IMR-90 (cell line): Measurements from ENCODE around the gene TRAF7. TPM values are rescaled to one million over a fixed set of nuclear protein-coding genes. Genes with fewer than 3 reads are reported as not detected.

Experiments used
- ATAC-seq: fragments of 200-7000 bp; cut with Tn5 transposase; 2 replicates; pipeline ENCODE4 v1.9.1; 2020; ENCODE audit warnings: low read depth, mild to moderate bottlenecking, moderate library complexity
- BruUV-seq: library from RNA; stranded (reverse); fragments of 400-500 nt; replicated peaks from 2 replicates; lab custom pipeline; 2021; lab: Mats Ljungman, UMichigan
- CTCF ChIA-PET: fragments of 300-600 bp; formaldehyde crosslinking; extraction: SDS; loops from one replicate; lab custom pipeline; 2021; ENCODE audit warnings: antibody characterized with exemption; lab: Yijun Ruan, JAX
- POLR2A ChIA-PET: fragments of 300-600 bp; sonication (Branson Sonifier 250); formaldehyde crosslinking; loops from one replicate; lab custom pipeline; 2022; ENCODE audit warnings: antibody characterized with exemption; ENCODE audit not compliant: unreplicated experiment; lab: Charles Lee
- DNase-seq: peaks from one replicate; pipeline ENCODE4 v3.0.0; 2013
- H2AFZ ChIP-seq: replicated peaks from 2 replicates; pipeline ENCODE3; 2013; ENCODE audit warnings: low read length, mild to moderate bottlenecking; ENCODE audit not compliant: poor library complexity
- H2AK5ac ChIP-seq: 2 replicates; pipeline ENCODE4 v1.6.1; 2013; ENCODE audit warnings: low read depth, low read length, inconsistent platforms
- H2AK9ac ChIP-seq: replicated peaks from 2 replicates; pipeline ENCODE3; 2013; ENCODE audit warnings: mild to moderate bottlenecking, low read depth, low read length, moderate library complexity; ENCODE audit not compliant: poor library complexity
- H2BK120ac ChIP-seq: 2 replicates; pipeline ENCODE4 v1.6.1; 2013; ENCODE audit warnings: low read depth, low read length, inconsistent platforms
- H2BK15ac ChIP-seq: 3 replicates; pipeline ENCODE4 v1.6.1; 2013; ENCODE audit warnings: low read depth, low read length, inconsistent platforms
- H2BK20ac ChIP-seq: 2 replicates; pipeline ENCODE4 v1.6.1; 2013; ENCODE audit warnings: low read depth, mild to moderate bottlenecking, inconsistent platforms, low read length, moderate library complexity
- H2BK5ac ChIP-seq: 2 replicates; pipeline ENCODE4 v1.6.1; 2013; ENCODE audit warnings: mild to moderate bottlenecking, low read depth, low read length, inconsistent platforms; ENCODE audit not compliant: poor library complexity, severe bottlenecking
- H3K14ac ChIP-seq: replicated peaks from 2 replicates; pipeline ENCODE4 v1.6.1; 2013; ENCODE audit warnings: low read depth, low read length, inconsistent platforms
- H3K18ac ChIP-seq: 2 replicates; pipeline ENCODE4 v1.6.1; 2013; ENCODE audit warnings: low read depth, low read length, control low read depth
- H3K23ac ChIP-seq: 2 replicates; pipeline ENCODE4 v1.6.1; 2013; ENCODE audit warnings: low read depth, low read length, inconsistent platforms
- H3K27ac ChIP-seq: 2 replicates; pipeline ENCODE4 v1.5.1; 2013; ENCODE audit warnings: mild to moderate bottlenecking, control low read depth, low read length; ENCODE audit not compliant: insufficient read depth
- H3K27me3 ChIP-seq: 2 replicates; pipeline ENCODE4 v1.6.1; 2013; ENCODE audit warnings: low read length; ENCODE audit not compliant: control insufficient read depth, insufficient read depth
- H3K36me3 ChIP-seq: 2 replicates; pipeline ENCODE4 v1.6.1; 2013; ENCODE audit warnings: low read length, mixed read lengths; ENCODE audit not compliant: control insufficient read depth, insufficient read depth
- H3K4ac ChIP-seq: 2 replicates; pipeline ENCODE4 v1.6.1; 2013; ENCODE audit warnings: low read depth, low read length, inconsistent platforms
- H3K4me1 ChIP-seq: 2 replicates; pipeline ENCODE4 v1.6.1; 2013; ENCODE audit warnings: low read length, mixed read lengths; ENCODE audit not compliant: control insufficient read depth, insufficient read depth
- H3K4me2 ChIP-seq: 2 replicates; pipeline ENCODE4 v1.6.1; 2013; ENCODE audit warnings: low read depth, mild to moderate bottlenecking, control low read depth, low read length, moderate library complexity
- H3K4me3 ChIP-seq: 2 replicates; pipeline ENCODE4 v1.5.1; 2013; ENCODE audit warnings: low read depth, mild to moderate bottlenecking, control low read depth, low read length, moderate library complexity; ENCODE audit not compliant: insufficient read depth
- H3K56ac ChIP-seq: 2 replicates; pipeline ENCODE4 v1.6.1; 2013; ENCODE audit warnings: low read length, inconsistent platforms; ENCODE audit not compliant: insufficient read depth; ENCODE audit errors: extremely low read depth
- H3K79me1 ChIP-seq, 2 experiments: 2 replicates each; pipeline ENCODE4 v1.6.1; 2013; ENCODE audit warnings: low read length in 2 of 2, inconsistent platforms in 1 of 2, low read depth in 1 of 2
- H3K9ac ChIP-seq: 2 replicates; pipeline ENCODE4 v1.6.1; 2013; ENCODE audit warnings: low read depth, low read length, control low read depth
- H3K9me1 ChIP-seq: 2 replicates; pipeline ENCODE4 v1.6.1; 2013; ENCODE audit warnings: low read length, inconsistent platforms; ENCODE audit not compliant: insufficient read depth
- H3K9me3 ChIP-seq: 2 replicates; pipeline ENCODE4 v1.6.1; 2013; ENCODE audit warnings: low read length; ENCODE audit not compliant: control insufficient read depth, insufficient read depth
- H4K20me1 ChIP-seq: 2 replicates; pipeline ENCODE4 v1.6.1; 2013; ENCODE audit warnings: low read length, inconsistent platforms; ENCODE audit not compliant: insufficient read depth
- H4K5ac ChIP-seq: 2 replicates; pipeline ENCODE4 v1.6.1; 2013; ENCODE audit warnings: mild to moderate bottlenecking, low read depth, low read length, control low read depth
- H4K8ac ChIP-seq, 2 experiments: 2 replicates each; pipeline ENCODE4 v1.6.1; 2013; ENCODE audit warnings: low read depth in 2 of 2, low read length in 2 of 2, control low read depth in 1 of 2, inconsistent platforms in 1 of 2
- H4K91ac ChIP-seq: 2 replicates; pipeline ENCODE4 v1.6.1; 2013; ENCODE audit warnings: low read depth, low read length, inconsistent platforms; ENCODE audit not compliant: insufficient read depth
- BHLHE40 ChIP-seq: fragments of 150-350 bp; IDR thresholded peaks from 2 replicates; pipeline ENCODE4 v1.6.1; 2016; ENCODE audit warnings: mild to moderate bottlenecking, low read depth, low read length
- CEBPB ChIP-seq: IDR thresholded peaks from 2 replicates; pipeline ENCODE4 v1.6.1; 2012; ENCODE audit warnings: low read depth, low read length, improper control_type of control experiment
- FOS ChIP-seq: fragments of 150-350 bp; IDR thresholded peaks from 2 replicates; pipeline ENCODE4 v1.6.1; 2016; ENCODE audit warnings: low read depth, low read length
- MAZ ChIP-seq: IDR thresholded peaks from 2 replicates; pipeline ENCODE4 v1.6.1; 2012; ENCODE audit warnings: low read depth, mild to moderate bottlenecking, low read length, improper control_type of control experiment, moderate library complexity, borderline replicate concordance
- NFE2L2 ChIP-seq: fragments of 150-350 bp; IDR thresholded peaks from 2 replicates; pipeline ENCODE4 v1.6.1; 2016; ENCODE audit warnings: low read depth, mild to moderate bottlenecking, low read length
- RAD21 ChIP-seq: IDR thresholded peaks from 2 replicates; pipeline ENCODE4 v1.6.1; 2012; ENCODE audit warnings: low read length, improper control_type of control experiment
- RCOR1 ChIP-seq: IDR thresholded peaks from 2 replicates; pipeline ENCODE4 v1.6.1; 2012; ENCODE audit warnings: mild to moderate bottlenecking, low read length, improper control_type of control experiment; ENCODE audit not compliant: insufficient replicate concordance
- SMC3 ChIP-seq: fragments of 150-350 bp; IDR thresholded peaks from 2 replicates; pipeline ENCODE4 v1.6.1; 2016; ENCODE audit warnings: low read depth, mild to moderate bottlenecking, antibody characterized with exemption, low read length, moderate library complexity
- WGBS, 2 experiments: methylation state at CpG; one replicate each; pipeline versions ENCODE4 v1.1.5 to v1.1.7; 2013; ENCODE audit warnings: missing lambda C conversion rate in 2 of 2; ENCODE audit not compliant: insufficient read length in 1 of 2; ENCODE audit errors: extremely low coverage in 2 of 2; 5-methylcytosine and 5-hydroxymethylcytosine counted together
- dilution Hi-C: fragments of 300-500 bp; cut with HindIII; formaldehyde crosslinking; loops from one replicate; pipeline ENCODE4 v1.14.3; 2018; ENCODE audit warnings: low sequenced_read_pairs; ENCODE audit not compliant: unreplicated experiment
- in situ Hi-C: fragments of 300-500 bp; cut with MboI; formaldehyde crosslinking; loops from 3 replicates; pipeline ENCODE4 v1.14.3; 2019; ENCODE audit warnings: low sequenced_read_pairs, inconsistent platforms, mixed read lengths
- intact Hi-C: fragments of 100-400 bp; cut with micrococcal nuclease; formaldehyde crosslinking; loops from 2 replicates; pipeline ENCODE4 v1.10.0; 2022
- polyA plus RNA-seq, 3 experiments: library from polyadenylated mRNA; depleted of rRNA; stranded (reverse); fragments of >200 nt; gene quantifications; 2 replicates each; pipeline ENCODE4 v1.2.3, GENCODE V29; 2012; ENCODE audit warnings: low replicate concordance in 1 of 3
- total RNA-seq: library from RNA; depleted of rRNA; stranded (reverse); fragments of >200 nt; gene quantifications from 2 replicates; pipeline ENCODE4 v1.2.3, GENCODE V29; 2012
- TF ChIP-seq, protein P1 (sequence below): fragments of 150-350 bp; IDR thresholded peaks from 2 replicates; pipeline ENCODE4 v1.6.1; 2017; ENCODE audit warnings: mild to moderate bottlenecking, antibody characterized with exemption, low read length, low read depth
- TF ChIP-seq, protein P2 (sequence below): fragments of 150-350 bp; IDR thresholded peaks from 2 replicates; pipeline ENCODE4 v1.6.1; 2016; ENCODE audit warnings: low read depth, mild to moderate bottlenecking, low read length, moderate library complexity, borderline replicate concordance
- TF ChIP-seq, protein P3 (sequence below): conservative IDR thresholded peaks from 2 replicates; pipeline ENCODE4 v1.5.1; 2012; ENCODE audit warnings: mild to moderate bottlenecking, low read depth, low read length, improper control_type of control experiment

The TRAF7 gene
- total and polyA plus RNA-seq, 2 of the 4 experiments (the other 2 are of a cell fraction): 29.6 to 52.6 TPM

DNA sequence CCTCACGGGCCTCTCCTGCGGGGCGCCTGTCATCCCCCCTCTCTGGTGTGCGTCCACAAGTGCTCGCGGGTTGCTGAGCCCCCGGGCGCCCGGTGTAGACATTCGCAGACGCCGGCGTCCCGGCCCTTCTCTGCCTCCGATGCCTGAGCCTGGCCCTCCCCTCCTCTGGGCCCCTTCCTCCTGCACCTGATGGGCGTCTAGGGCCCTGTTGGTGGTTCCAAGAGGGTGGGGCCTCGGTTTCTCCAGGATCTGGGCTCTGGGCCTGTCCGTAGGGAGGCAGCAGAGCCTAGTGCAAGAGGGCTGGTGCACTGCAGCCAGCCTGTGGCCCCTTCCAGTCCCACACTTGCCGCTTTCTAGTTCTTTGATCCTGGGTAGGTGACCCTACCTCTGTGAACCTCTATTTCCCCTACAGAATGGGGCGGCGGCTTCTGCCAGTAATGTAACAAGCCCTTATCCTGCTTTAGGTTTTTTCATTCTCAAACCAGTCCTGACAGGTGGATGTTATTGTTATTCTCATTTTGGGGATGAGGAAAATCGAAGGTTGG, 68.4 kb downstream of the TRAF7 start:
- no peaks in the 10 kb centered on the region for H3K9me3 ChIP-seq
- H4K91ac ChIP-seq: no peak overlapping the region
- H2AK9ac ChIP-seq: peak overlapping the region; percentile 94
- DNase-seq: peak; percentile 42
- H3K79me1 ChIP-seq: peaks cover 2 to 40% of the 10 kb centered on the region in 2 experiments; a peak in 3 of 4 replicates
- H3K18ac ChIP-seq: no peak overlapping the region
- peak overlapping the region; percentile 26; the same call in 1 of the 2 replicates for H3K56ac ChIP-seq
- CTCF ChIA-PET: no interaction called here
- H3K4me3 ChIP-seq: peak overlapping the region; percentile 58
- H2AK5ac ChIP-seq: peak overlapping the region; percentile 60; the same call in 1 of the 2 replicates
- peak overlapping the region; percentile 99 for H2AFZ ChIP-seq
- no peak overlapping the region for H2BK120ac ChIP-seq
- intact Hi-C loops: no loop called here
- peaks cover 15% of the 10 kb centered on the region; the same call in 1 of the 2 replicates for H3K9me1 ChIP-seq
- peak overlapping the region in 1 of 2 experiments; percentile 61; a peak in 1 of 4 replicates for H4K8ac ChIP-seq
- H2BK20ac ChIP-seq: no peak overlapping the region
- in situ Hi-C loops: no loop called here
- no peaks in the 10 kb centered on the region for H3K27me3 ChIP-seq
- 0% methylated on average over 1 of the region's 22 CpGs; no CpG with 5 or more reads in 1 of the 2 experiments for WGBS, 2 experiments
- H3K27ac ChIP-seq: peak overlapping the region; percentile 46
- dilution Hi-C loops: no loop called here
- peak overlapping the region; percentile 70 for H3K9ac ChIP-seq
- H3K4ac ChIP-seq: peak overlapping the region; percentile 15; the same call in 1 of the 2 replicates
- H2BK5ac ChIP-seq: peak overlapping the region; percentile 6
- no peak overlapping the region for H4K5ac ChIP-seq
- TF ChIP-seq, protein P1, sequence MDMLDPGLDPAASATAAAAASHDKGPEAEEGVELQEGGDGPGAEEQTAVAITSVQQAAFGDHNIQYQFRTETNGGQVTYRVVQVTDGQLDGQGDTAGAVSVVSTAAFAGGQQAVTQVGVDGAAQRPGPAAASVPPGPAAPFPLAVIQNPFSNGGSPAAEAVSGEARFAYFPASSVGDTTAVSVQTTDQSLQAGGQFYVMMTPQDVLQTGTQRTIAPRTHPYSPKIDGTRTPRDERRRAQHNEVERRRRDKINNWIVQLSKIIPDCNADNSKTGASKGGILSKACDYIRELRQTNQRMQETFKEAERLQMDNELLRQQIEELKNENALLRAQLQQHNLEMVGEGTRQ: no peak
- TF ChIP-seq RCOR1 (no peak), BHLHE40 (no peak), SMC3 (0 out of 2 replicates have a peak, but pooled peaks have one; percentile 10), MAZ (no peak; the same call in 1 of the 2 replicates), NFE2L2 (no peak), CEBPB (no peak), FOS (no peak), RAD21 (peak; percentile 49)
- TF ChIP-seq, protein P2, sequence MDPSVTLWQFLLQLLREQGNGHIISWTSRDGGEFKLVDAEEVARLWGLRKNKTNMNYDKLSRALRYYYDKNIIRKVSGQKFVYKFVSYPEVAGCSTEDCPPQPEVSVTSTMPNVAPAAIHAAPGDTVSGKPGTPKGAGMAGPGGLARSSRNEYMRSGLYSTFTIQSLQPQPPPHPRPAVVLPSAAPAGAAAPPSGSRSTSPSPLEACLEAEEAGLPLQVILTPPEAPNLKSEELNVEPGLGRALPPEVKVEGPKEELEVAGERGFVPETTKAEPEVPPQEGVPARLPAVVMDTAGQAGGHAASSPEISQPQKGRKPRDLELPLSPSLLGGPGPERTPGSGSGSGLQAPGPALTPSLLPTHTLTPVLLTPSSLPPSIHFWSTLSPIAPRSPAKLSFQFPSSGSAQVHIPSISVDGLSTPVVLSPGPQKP: no peak
- TF ChIP-seq, protein P3, sequence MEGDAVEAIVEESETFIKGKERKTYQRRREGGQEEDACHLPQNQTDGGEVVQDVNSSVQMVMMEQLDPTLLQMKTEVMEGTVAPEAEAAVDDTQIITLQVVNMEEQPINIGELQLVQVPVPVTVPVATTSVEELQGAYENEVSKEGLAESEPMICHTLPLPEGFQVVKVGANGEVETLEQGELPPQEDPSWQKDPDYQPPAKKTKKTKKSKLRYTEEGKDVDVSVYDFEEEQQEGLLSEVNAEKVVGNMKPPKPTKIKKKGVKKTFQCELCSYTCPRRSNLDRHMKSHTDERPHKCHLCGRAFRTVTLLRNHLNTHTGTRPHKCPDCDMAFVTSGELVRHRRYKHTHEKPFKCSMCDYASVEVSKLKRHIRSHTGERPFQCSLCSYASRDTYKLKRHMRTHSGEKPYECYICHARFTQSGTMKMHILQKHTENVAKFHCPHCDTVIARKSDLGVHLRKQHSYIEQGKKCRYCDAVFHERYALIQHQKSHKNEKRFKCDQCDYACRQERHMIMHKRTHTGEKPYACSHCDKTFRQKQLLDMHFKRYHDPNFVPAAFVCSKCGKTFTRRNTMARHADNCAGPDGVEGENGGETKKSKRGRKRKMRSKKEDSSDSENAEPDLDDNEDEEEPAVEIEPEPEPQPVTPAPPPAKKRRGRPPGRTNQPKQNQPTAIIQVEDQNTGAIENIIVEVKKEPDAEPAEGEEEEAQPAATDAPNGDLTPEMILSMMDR: peak; percentile 29; the same call in 1 of the 2 replicates
- H3K14ac ChIP-seq: no peak overlapping the region
- peaks cover 12% of the 10 kb centered on the region for H3K4me1 ChIP-seq
- no peak overlapping the region for H2BK15ac ChIP-seq
- BruUV-seq: no TSS peak
- POLR2A ChIA-PET: no interaction called here
- no peak overlapping the region; the same call in 1 of the 2 replicates for H3K23ac ChIP-seq
- ATAC-seq: peak; percentile 30
- peaks cover 19% of the 10 kb centered on the region for H4K20me1 ChIP-seq
- H3K4me2 ChIP-seq: peak overlapping the region; percentile 97
- peaks cover 5% of the 10 kb centered on the region; the same call in 1 of the 2 replicates for H3K36me3 ChIP-seq
